Mesothelial cell of epicardium (in vitro differentiated cells): ENCODE results near the gene JPH3. TPM values are rescaled to one million over a fixed set of nuclear protein-coding genes. Genes with fewer than 3 reads are reported as not detected.
"Not testable (repeated sequence)": the region's sequence is repeated elsewhere in the genome, so short reads cannot be mapped to it uniquely, and the experiment has no call there.

Source experiments
- DNase-seq, 2 experiments: peaks; one replicate each; pipeline ENCODE4 v3.0.0; 2021; ENCODE audit warnings: low spot score in 2 of 2; ENCODE audit not compliant: unreplicated experiment in 2 of 2
- H3K27ac Mint-ChIP-seq: 2 replicates; pipeline ENCODE4 v1.8.0; 2021; ENCODE audit warnings: mixed read lengths
- H3K27me3 Mint-ChIP-seq: 2 replicates; pipeline ENCODE4 v1.8.0; 2021; ENCODE audit warnings: low read depth, mixed read lengths
- H3K36me3 Mint-ChIP-seq: 2 replicates; pipeline ENCODE4 v1.8.0; 2021; ENCODE audit warnings: mixed read lengths
- H3K4me1 Mint-ChIP-seq: 2 replicates; pipeline ENCODE4 v1.8.0; 2021; ENCODE audit warnings: mixed read lengths
- H3K4me3 Mint-ChIP-seq: 2 replicates; pipeline ENCODE4 v1.8.0; 2021; ENCODE audit warnings: mild to moderate bottlenecking, moderate library complexity, mixed read lengths
- H3K9me3 Mint-ChIP-seq: 2 replicates; pipeline ENCODE4 v1.8.0; 2021; ENCODE audit warnings: mixed read lengths
- total RNA-seq: library from RNA; stranded (reverse); gene quantifications from 3 replicates; pipeline ENCODE4 v1.2.1, GENCODE V29; 2021
- TF ChIP-seq, protein P1 (sequence below): fragments of 200-600 bp; sonication (generic); IDR thresholded peaks from one replicate; pipeline ENCODE4 v1.5.0; 2021; ENCODE audit warnings: antibody characterized with exemption; ENCODE audit not compliant: unreplicated experiment

Gene JPH3
- total RNA-seq, 1 donor from 2014 or later, result 16.8 TPM

- TF ChIP-seq, protein P1, sequence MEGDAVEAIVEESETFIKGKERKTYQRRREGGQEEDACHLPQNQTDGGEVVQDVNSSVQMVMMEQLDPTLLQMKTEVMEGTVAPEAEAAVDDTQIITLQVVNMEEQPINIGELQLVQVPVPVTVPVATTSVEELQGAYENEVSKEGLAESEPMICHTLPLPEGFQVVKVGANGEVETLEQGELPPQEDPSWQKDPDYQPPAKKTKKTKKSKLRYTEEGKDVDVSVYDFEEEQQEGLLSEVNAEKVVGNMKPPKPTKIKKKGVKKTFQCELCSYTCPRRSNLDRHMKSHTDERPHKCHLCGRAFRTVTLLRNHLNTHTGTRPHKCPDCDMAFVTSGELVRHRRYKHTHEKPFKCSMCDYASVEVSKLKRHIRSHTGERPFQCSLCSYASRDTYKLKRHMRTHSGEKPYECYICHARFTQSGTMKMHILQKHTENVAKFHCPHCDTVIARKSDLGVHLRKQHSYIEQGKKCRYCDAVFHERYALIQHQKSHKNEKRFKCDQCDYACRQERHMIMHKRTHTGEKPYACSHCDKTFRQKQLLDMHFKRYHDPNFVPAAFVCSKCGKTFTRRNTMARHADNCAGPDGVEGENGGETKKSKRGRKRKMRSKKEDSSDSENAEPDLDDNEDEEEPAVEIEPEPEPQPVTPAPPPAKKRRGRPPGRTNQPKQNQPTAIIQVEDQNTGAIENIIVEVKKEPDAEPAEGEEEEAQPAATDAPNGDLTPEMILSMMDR, result peak; percentile 18
- peaks cover 17% of the 10 kb centered on the region for H3K4me1 Mint-ChIP-seq
- peak overlapping the region; percentile 82 for H3K27ac Mint-ChIP-seq
- H3K4me3 Mint-ChIP-seq, result no peak overlapping the region
- DNase-seq, result no peak
- no peaks in the 10 kb centered on the region for H3K36me3 Mint-ChIP-seq
- H3K9me3 Mint-ChIP-seq, result no peaks in the 10 kb centered on the region
- peaks cover 2% of the 10 kb centered on the region for H3K27me3 Mint-ChIP-seq
Measured at GRCh38 chr16:87570938-87571867, 31.1 kb upstream of the JPH3 start.

DNA sequence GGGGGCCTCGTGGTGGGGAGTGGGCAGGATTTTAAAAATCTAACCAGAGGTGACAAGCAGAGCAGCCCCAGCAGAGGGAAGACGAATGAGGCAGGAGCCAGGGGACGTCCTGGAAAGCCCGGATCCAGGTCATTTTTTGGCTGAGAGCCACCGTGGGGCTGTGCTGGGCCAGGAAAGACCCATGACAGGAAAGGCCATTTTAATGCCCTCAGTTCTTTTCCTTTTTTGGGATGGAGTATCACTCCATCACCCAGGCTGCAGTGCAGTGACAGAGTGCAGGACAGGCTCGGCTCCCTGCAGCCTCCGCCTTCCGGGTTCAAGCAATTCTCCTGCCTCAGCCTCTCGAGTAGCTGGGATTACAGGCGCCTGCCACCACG lies 30.5 kb upstream of the JPH3 start:
- H3K4me3 Mint-ChIP-seq, result no peak overlapping the region
- H3K27me3 Mint-ChIP-seq, result peaks cover 2% of the 10 kb centered on the region
- no peaks in the 10 kb centered on the region for H3K9me3 Mint-ChIP-seq
- H3K4me1 Mint-ChIP-seq, result peaks cover 17% of the 10 kb centered on the region
- no peak for DNase-seq
- no peaks in the 10 kb centered on the region for H3K36me3 Mint-ChIP-seq
- TF ChIP-seq, protein P1, result no peak
- peak overlapping the region; percentile 82 for H3K27ac Mint-ChIP-seq

DNA sequence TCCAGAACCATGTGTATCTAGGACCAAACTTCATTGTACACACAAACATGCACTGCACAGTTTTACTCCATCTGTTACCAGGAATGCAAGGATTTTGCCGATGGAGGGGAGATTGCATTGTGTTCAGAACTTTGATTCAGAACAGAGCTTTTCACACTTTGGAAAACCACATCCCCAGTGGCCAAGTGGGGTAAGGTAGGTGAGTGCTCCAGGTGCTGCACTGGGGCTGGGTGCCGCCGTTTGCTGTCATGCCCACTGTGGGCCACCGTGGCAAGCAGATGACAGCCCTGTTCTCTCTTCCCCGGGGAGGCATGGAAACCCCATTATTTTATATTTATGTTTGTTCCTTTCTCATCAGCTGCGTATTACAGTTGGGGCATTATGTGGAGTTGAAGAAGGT lies 29.3 kb upstream of the JPH3 start:
- Mint-ChIP-seq H3K9me3 (no peaks in the 10 kb centered on the region), H3K27ac (no peak overlapping the region), H3K4me3 (no peak overlapping the region), H3K36me3 (no peaks in the 10 kb centered on the region), H3K4me1 (peaks cover 17% of the 10 kb centered on the region), H3K27me3 (peaks cover 2% of the 10 kb centered on the region)
- no peak for DNase-seq
- TF ChIP-seq, protein P1, result peak; percentile 15

DNA sequence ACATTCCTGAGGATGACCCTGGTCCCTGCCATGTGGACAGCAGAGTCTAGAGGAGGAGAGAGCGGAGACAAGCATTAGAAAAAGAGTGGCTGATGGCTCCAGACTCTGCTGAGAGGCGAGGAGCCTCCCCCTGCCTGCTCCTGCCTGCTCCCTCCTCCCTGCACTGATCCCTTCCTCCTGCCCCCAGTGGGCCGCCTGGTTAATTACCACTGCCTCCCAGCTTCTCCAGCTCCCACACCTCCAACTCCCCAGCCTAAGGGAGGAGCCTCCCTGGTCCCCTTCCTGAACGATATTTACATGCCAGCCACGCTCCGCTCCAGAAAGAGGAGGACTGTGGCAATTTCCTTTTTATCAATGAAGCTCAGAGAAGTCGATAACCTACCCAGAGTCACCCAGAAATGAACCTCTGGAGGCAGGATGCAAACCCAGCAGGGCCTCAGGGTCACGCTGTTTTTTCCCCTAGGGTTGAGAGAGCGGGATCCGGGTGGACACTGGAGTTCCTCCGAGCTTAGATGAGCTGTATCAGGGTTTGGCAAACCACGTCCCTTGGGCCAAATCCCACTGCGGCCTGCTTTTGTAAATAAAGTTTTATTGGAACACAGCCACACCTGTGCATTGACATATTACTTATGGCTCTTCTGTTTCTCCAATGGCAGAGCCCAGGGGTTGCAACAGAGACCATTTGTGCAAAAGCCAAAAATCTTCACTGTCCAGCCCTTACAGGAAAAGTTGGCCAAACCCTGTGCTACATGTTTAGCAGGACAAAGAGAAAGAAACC lies 27.1 kb upstream of the JPH3 start:
- Mint-ChIP-seq H3K36me3 (no peaks in the 10 kb centered on the region), H3K9me3 (no peaks in the 10 kb centered on the region), H3K27ac (no peak overlapping the region), H3K4me3 (no peak overlapping the region), H3K4me1 (peaks cover 17% of the 10 kb centered on the region), H3K27me3 (peaks cover 2% of the 10 kb centered on the region)
- TF ChIP-seq, protein P1, result no peak
- DNase-seq, result no peak

DNA sequence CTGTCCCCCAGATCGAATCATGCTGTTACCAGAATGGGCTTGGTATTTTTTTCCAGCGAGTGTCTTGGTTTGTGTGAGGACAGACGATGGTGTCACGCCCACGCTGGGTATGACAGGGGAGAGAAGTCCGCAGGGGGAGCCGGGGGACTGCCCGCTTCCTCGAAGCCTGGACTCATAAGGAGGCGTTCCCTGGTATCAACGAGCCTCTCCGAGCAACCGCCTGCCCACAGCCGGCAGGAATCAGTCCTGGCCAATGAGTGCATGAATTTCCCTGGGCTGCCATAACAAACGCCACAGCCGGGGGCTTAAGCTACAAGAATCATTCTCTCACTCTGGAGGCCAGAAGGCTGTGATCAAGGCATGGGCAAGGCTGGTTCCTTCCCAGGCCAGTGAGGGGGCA lies 26.1 kb upstream of the JPH3 start:
- Mint-ChIP-seq H3K27me3 (peaks cover 2% of the 10 kb centered on the region), H3K9me3 (no peaks in the 10 kb centered on the region), H3K4me1 (peaks cover 14% of the 10 kb centered on the region), H3K27ac (no peak overlapping the region), H3K4me3 (no peak overlapping the region), H3K36me3 (no peaks in the 10 kb centered on the region)
- TF ChIP-seq, protein P1, result no peak
- no peak for DNase-seq

- not testable (repeated sequence) for H3K27me3 Mint-ChIP-seq, H3K27ac Mint-ChIP-seq, H3K4me3 Mint-ChIP-seq, H3K9me3 Mint-ChIP-seq, DNase-seq, H3K36me3 Mint-ChIP-seq
- H3K4me1 Mint-ChIP-seq, result peaks cover 13% of the 10 kb centered on the region
Measured at GRCh38 chr16:87578142-87578930, 24.0 kb upstream of the JPH3 start.
